Measurements from ENCODE around the gene CACNA1A.

GRCh38 chr19:13275016-13275722 is 231.1 kb downstream of the CACNA1A start:
- TF ChIP-seq CTCF (IDR thresholded peaks at IDR 0.05; ENCODE audit: poor library complexity) (no peak), EZH2 (IDR thresholded peaks at IDR 0.05; ENCODE audit: borderline replicate concordance) (no peak), EZH2phosphoT487 (IDR thresholded peaks at IDR 0.05; ENCODE audit: low read depth, severe bottlenecking, unreplicated experiment) (no peak)
